Fibroblast of pulmonary artery (primary cell): ENCODE results near the gene GSG1L.

Experiments used
- DNase-seq: peaks from one replicate; pipeline ENCODE4 v3.0.0-alpha.2; 2010; ENCODE audit warnings: low read depth
- H3K4me3 ChIP-seq: replicated peaks from 2 replicates; pipeline ENCODE4 v1.5.1; 2011; ENCODE audit warnings: low read depth, mild to moderate bottlenecking, control low read depth, low read length, moderate library complexity
- CTCF ChIP-seq: IDR thresholded peaks from 2 replicates; pipeline ENCODE4 v1.5.1; 2011; ENCODE audit warnings: mild to moderate bottlenecking, control low read depth, low read length, inconsistent platforms; ENCODE audit errors: missing control alignments

The GSG1L gene

GRCh38 chr16:28106467-28107215, 43.1 kb upstream of the GSG1L start:
- no peak overlapping the region for H3K4me3 ChIP-seq
- DNase-seq, result no peak
- no peak for TF ChIP-seq CTCF

GRCh38 chr16:28105954-28106353, 42.4 kb upstream of the GSG1L start:
- no peak overlapping the region for H3K4me3 ChIP-seq
- no peak for TF ChIP-seq CTCF
- DNase-seq, result no peak

GRCh38 chr16:28105297-28105696, 41.8 kb upstream of the GSG1L start:
- DNase-seq, result no peak
- H3K4me3 ChIP-seq, result no peak overlapping the region
- TF ChIP-seq CTCF, result no peak

GRCh38 chr16:28104404-28104803, 40.9 kb upstream of the GSG1L start:
- TF ChIP-seq CTCF, result no peak
- no peak for DNase-seq
- no peak overlapping the region for H3K4me3 ChIP-seq

- no peak overlapping the region for H3K4me3 ChIP-seq
- TF ChIP-seq CTCF, result no peak
- no peak for DNase-seq
These were observed 40.1 kb upstream of the GSG1L start for GRCh38 chr16:28103516-28104170.

- no peak for TF ChIP-seq CTCF
- DNase-seq, result no peak
- no peak overlapping the region for H3K4me3 ChIP-seq
These were observed 38.0 kb upstream of the GSG1L start for GRCh38 chr16:28101533-28101890.
